ENCODE data around the gene SEMA4D.

GRCh38 chr9:89529243-89530035, 31.5 kb upstream of the SEMA4D start:
- TF ChIP-seq EZH2 (IDR thresholded peaks at IDR 0.05; ENCODE audit: low read length, unreplicated experiment) (no peak), CTCF (conservative IDR thresholded peaks at IDR 0.05; ENCODE audit: low read depth, low read length) (no peak)
